ENCODE measurements around the gene PSTPIP2. TPM values are rescaled to one million over a fixed set of nuclear protein-coding genes. Genes with fewer than 3 reads are reported as not detected.

The PSTPIP2 gene
- total and polyA plus RNA-seq, 2 of the 13 experiments (the other 11 are each of a cell fraction or from before 2014, with no cell fraction given), result 0.25 to 0.27 TPM

DNA sequence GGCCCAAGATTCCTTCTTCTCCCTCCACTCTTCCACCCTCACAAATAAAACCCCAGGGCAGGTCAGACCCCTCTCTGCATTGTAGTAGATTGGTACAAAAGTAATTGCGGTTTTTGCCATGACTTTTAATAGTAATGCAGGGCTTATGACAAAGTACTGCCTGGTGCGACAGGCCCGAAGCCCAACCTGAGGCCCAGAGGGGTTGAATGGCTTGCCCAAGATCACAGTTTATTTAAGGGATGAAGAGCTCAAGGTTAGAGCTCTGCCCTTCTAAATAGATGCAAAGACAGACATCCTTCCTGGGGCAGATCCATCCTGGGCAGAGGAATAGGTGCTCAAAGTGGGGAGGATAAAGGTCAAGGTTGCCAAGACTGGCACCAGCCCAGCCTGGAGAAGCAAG, 899 bp upstream of the PSTPIP2 start:
- H3K27me3 ChIP-seq (ENCODE audit: control insufficient read depth in 1 of 2, insufficient read depth in 2 of 2, low read length in 2 of 2), result peaks cover 12 to 39% of the 10 kb centered on the region in 2 experiments; a peak in 4 of 5 replicates
- H3K36me3 ChIP-seq (replicated peaks in 1 of 2; ENCODE audit: control insufficient read depth in 1 of 2, insufficient read depth in 2 of 2, low read length in 2 of 2), result 0 out of 5 replicates have a peak, but pooled peaks cover 0 to 4% of the 10 kb centered on the region in 2 experiments
- no peak for TF ChIP-seq NR2C2 (CRISPR knock-in tag; IDR thresholded peaks at IDR 0.05; ENCODE audit: borderline replicate concordance)
- no peak for TF ChIP-seq ARNT (IDR thresholded peaks at IDR 0.05)
- TF ChIP-seq HNF4A (CRISPR knock-in tag; IDR thresholded peaks at IDR 0.05), result 0 out of 2 replicates have a peak, but pooled peaks have one; percentile 14
- TF ChIP-seq, protein P1, sequence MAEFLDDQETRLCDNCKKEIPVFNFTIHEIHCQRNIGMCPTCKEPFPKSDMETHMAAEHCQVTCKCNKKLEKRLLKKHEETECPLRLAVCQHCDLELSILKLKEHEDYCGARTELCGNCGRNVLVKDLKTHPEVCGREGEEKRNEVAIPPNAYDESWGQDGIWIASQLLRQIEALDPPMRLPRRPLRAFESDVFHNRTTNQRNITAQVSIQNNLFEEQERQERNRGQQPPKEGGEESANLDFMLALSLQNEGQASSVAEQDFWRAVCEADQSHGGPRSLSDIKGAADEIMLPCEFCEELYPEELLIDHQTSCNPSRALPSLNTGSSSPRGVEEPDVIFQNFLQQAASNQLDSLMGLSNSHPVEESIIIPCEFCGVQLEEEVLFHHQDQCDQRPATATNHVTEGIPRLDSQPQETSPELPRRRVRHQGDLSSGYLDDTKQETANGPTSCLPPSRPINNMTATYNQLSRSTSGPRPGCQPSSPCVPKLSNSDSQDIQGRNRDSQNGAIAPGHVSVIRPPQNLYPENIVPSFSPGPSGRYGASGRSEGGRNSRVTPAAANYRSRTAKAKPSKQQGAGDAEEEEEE (CRISPR knock-in tag; IDR thresholded peaks at IDR 0.05; ENCODE audit: borderline replicate concordance), result no peak
- TF ChIP-seq, protein P2, sequence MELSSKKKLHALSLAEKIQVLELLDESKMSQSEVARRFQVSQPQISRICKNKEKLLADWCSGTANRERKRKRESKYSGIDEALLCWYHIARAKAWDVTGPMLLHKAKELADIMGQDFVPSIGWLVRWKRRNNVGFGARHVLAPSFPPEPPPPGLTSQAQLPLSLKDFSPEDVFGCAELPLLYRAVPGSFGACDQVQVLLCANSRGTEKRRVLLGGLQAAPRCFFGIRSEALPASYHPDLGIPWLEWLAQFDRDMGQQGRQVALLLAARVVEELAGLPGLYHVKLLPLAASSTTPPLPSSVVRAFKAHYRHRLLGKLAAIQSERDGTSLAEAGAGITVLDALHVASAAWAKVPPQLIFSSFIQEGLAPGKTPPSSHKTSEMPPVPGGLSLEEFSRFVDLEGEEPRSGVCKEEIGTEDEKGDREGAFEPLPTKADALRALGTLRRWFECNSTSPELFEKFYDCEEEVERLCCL (CRISPR knock-in tag; IDR thresholded peaks at IDR 0.05; ENCODE audit: borderline replicate concordance), result no peak
- no peak for TF ChIP-seq CBX5 (CRISPR knock-in tag; IDR thresholded peaks at IDR 0.05; ENCODE audit: borderline replicate concordance)
- no peak for TF ChIP-seq PLRG1 (conservative IDR thresholded peaks at IDR 0.05)
- no peak for TF ChIP-seq SRSF4 (IDR thresholded peaks at IDR 0.05; ENCODE audit: low read depth, low read length, poor library complexity, severe bottlenecking)
- H3K4me3 ChIP-seq (replicated peaks in 1 of 3; ENCODE audit: insufficient read depth in 1 of 3, low read depth in 2 of 3, low read length in 3 of 3), result no peak overlapping the region
- no peak overlapping the region for H3K9ac ChIP-seq (ENCODE audit: insufficient read depth, low read depth, low read length)
- in situ Hi-C loops (cut with HindIII; ENCODE audit: extremely low pct_ligation_motif_present, low pct_unique_long_range_greater_than_20kb), result loop anchor here (5.0 to 10.0 kb wide), 2 partner anchors 106 to 378 kb away; partner anchors contain the start of gene EPG5
- BruUV-seq (replicated peaks), result no TSS peak
- POLR2A ChIA-PET, result interaction anchor here (1.0 to 1.2 kb wide), 3 partner anchors 24 to 31 kb away, joined by 3 to 5 read pairs (median 4); partner anchors contain the start of gene HAUS1
- H2AFZ ChIP-seq (ENCODE audit: low read length), result no peak overlapping the region
- peaks cover 21% of the 10 kb centered on the region for H3K4me1 ChIP-seq (ENCODE audit: insufficient read depth, low read length)
- CTCF ChIA-PET (ENCODE audit: low intra/inter-chr PET ratio, low total read pairs), result interaction anchor here (1.4 to 1.6 kb wide), 2 partner anchors 99 to 382 kb away, joined by 3 to 4 read pairs; no protein-coding TSS in a partner anchor
- intact Hi-C loops (cut with micrococcal nuclease; ENCODE audit: unreplicated experiment), result loop anchor here (1.0 to 10.0 kb wide), 4 partner anchors 106 to 408 kb away; partner anchors contain the start of gene EPG5
- no peaks in the 10 kb centered on the region for H3K79me2 ChIP-seq (ENCODE audit: insufficient read depth, low read length)
- ATAC-seq (peak; percentile 7), DNase-seq (ENCODE audit: low spot score) (no peak), FAIRE-seq (no peak)
- no peak overlapping the region for H3K4me2 ChIP-seq (ENCODE audit: low read depth, low read length)
- no peaks in the 10 kb centered on the region for H3K9me3 ChIP-seq (ENCODE audit: low read length)
- H4K20me1 ChIP-seq (ENCODE audit: insufficient read depth, low read length), result peaks cover 9% of the 10 kb centered on the region; the same call in 1 of the 2 replicates
- no peak overlapping the region for H3K27ac ChIP-seq (ENCODE audit: extremely low read length, insufficient read depth, low read length)
- WGBS (ENCODE audit: low lambda C conversion rate), result 39% methylated on average over 3 of the region's 3 CpGs

Data from HepG2 (cell line).